ENCODE measurements around the gene SEMA3A. TPM values are rescaled to one million over a fixed set of nuclear protein-coding genes. Genes with fewer than 3 reads are reported as not detected.
"Not testable (repeated sequence)": the region's sequence is repeated elsewhere in the genome, so short reads cannot be mapped to it uniquely, and the experiment has no call there.

SEMA3A gene
- polyA plus RNA-seq (ENCODE audit: insufficient read length), result 20.3 TPM

- no peak for DNase-seq (ENCODE audit: low read depth)
Observed at GRCh38 chr7:84194484-84195271, at the start of gene SEMA3A. TSS of gene SEMA3A (minus strand) at chr7:84194789. CDS start at chr7:84194586, 203 bp downstream.

- not testable (repeated sequence) for DNase-seq (ENCODE audit: low read depth)
Observed at GRCh38 chr7:84243037-84243436, 48.4 kb upstream of the SEMA3A start.

GRCh38 chr7:84238596-84238995 lies 44.0 kb upstream of the SEMA3A start:
- DNase-seq (ENCODE audit: low read depth), result no peak

GRCh38 chr7:84237533-84238173 lies 43.1 kb upstream of the SEMA3A start:
- no peak for DNase-seq (ENCODE audit: low read depth)

GRCh38 chr7:84236398-84236797 lies 41.8 kb upstream of the SEMA3A start:
- no peak for DNase-seq (ENCODE audit: low read depth)

GRCh38 chr7:84232646-84233045 lies 38.1 kb upstream of the SEMA3A start:
- no peak for DNase-seq (ENCODE audit: low read depth)

- no peak for DNase-seq (ENCODE audit: low read depth)
Observed at GRCh38 chr7:84231157-84231556, 36.6 kb upstream of the SEMA3A start.

GRCh38 chr7:84230491-84230890 lies 35.9 kb upstream of the SEMA3A start:
- no peak for DNase-seq (ENCODE audit: low read depth)

GRCh38 chr7:84228526-84228925 lies 33.9 kb upstream of the SEMA3A start:
- no peak for DNase-seq (ENCODE audit: low read depth)

- no peak for DNase-seq (ENCODE audit: low read depth)
Observed at GRCh38 chr7:84226759-84227158, 32.2 kb upstream of the SEMA3A start.

- no peak for DNase-seq (ENCODE audit: low read depth)
Observed at GRCh38 chr7:84224505-84224904, 29.9 kb upstream of the SEMA3A start.

GRCh38 chr7:84219310-84219709 lies 24.7 kb upstream of the SEMA3A start:
- DNase-seq (ENCODE audit: low read depth), result no peak

GRCh38 chr7:84218681-84219080 lies 24.1 kb upstream of the SEMA3A start:
- DNase-seq (ENCODE audit: low read depth), result no peak

- DNase-seq (ENCODE audit: low read depth), result no peak
Observed at GRCh38 chr7:84216472-84216871, 21.9 kb upstream of the SEMA3A start.

- DNase-seq (ENCODE audit: low read depth), result not testable (repeated sequence)
Observed at GRCh38 chr7:84214757-84215156, 20.2 kb upstream of the SEMA3A start.

GRCh38 chr7:84210301-84210700 lies 15.7 kb upstream of the SEMA3A start:
- DNase-seq (ENCODE audit: low read depth), result no peak

- DNase-seq (ENCODE audit: low read depth), result no peak
Observed at GRCh38 chr7:84209006-84209405, 14.4 kb upstream of the SEMA3A start.

- DNase-seq (ENCODE audit: low read depth), result no peak
Observed at GRCh38 chr7:84207615-84208014, 13.0 kb upstream of the SEMA3A start.

- DNase-seq (ENCODE audit: low read depth), result no peak
Observed at GRCh38 chr7:84207025-84207424, 12.4 kb upstream of the SEMA3A start.

- DNase-seq (ENCODE audit: low read depth), result no peak
Observed at GRCh38 chr7:84204655-84205054, 10.1 kb upstream of the SEMA3A start.

GRCh38 chr7:84202855-84203254 lies 8.3 kb upstream of the SEMA3A start:
- DNase-seq (ENCODE audit: low read depth), result no peak

GRCh38 chr7:84200859-84201258 lies 6.3 kb upstream of the SEMA3A start:
- DNase-seq (ENCODE audit: low read depth), result no peak

GRCh38 chr7:84199216-84199615 lies 4.6 kb upstream of the SEMA3A start:
- no peak for DNase-seq (ENCODE audit: low read depth)

All from forelimb muscle (tissue), 1 donor.